GM18519 (cell line): ENCODE measurements around the gene OGDHL.
"Not testable (repeated sequence)": the region's sequence is repeated elsewhere in the genome, so short reads cannot be mapped to it uniquely, and the experiment has no call there.

ENCODE experiments used
- ATAC-seq: cut with Tn5 transposase; IDR thresholded peaks from one replicate; pipeline ENCODE4 v1.9.1; 2021; ENCODE audit warnings: mild to moderate bottlenecking, moderate library complexity; ENCODE audit not compliant: unreplicated experiment, low FRiP score

The OGDHL gene

GRCh38 chr10:49758249-49758930, 3.7 kb downstream of the OGDHL start:
- ATAC-seq = no peak

GRCh38 chr10:49756641-49757040, 5.5 kb downstream of the OGDHL start:
- no peak for ATAC-seq

GRCh38 chr10:49756031-49756430, 6.1 kb downstream of the OGDHL start:
- no peak for ATAC-seq

- ATAC-seq = not testable (repeated sequence)
Observed at GRCh38 chr10:49754951-49755350, 7.2 kb downstream of the OGDHL start.

GRCh38 chr10:49752584-49752983, 9.5 kb downstream of the OGDHL start:
- ATAC-seq = no peak

GRCh38 chr10:49751636-49752510, 10.2 kb downstream of the OGDHL start:
- ATAC-seq = no peak

- no peak for ATAC-seq
Observed at GRCh38 chr10:49751216-49751615, 10.9 kb downstream of the OGDHL start.

- ATAC-seq = no peak
Observed at GRCh38 chr10:49750546-49750945, 11.6 kb downstream of the OGDHL start.

GRCh38 chr10:49749556-49750491, 12.3 kb downstream of the OGDHL start:
- ATAC-seq = no peak

GRCh38 chr10:49749144-49749543, 13.0 kb downstream of the OGDHL start:
- ATAC-seq = no peak

GRCh38 chr10:49748006-49748405, 14.1 kb downstream of the OGDHL start:
- ATAC-seq = no peak

GRCh38 chr10:49747303-49747646, 14.8 kb downstream of the OGDHL start:
- no peak for ATAC-seq

GRCh38 chr10:49746626-49747302, 15.4 kb downstream of the OGDHL start:
- ATAC-seq = no peak

- no peak for ATAC-seq
Observed at GRCh38 chr10:49745756-49746155, 16.4 kb downstream of the OGDHL start.

- no peak for ATAC-seq
Observed at GRCh38 chr10:49744924-49745605, 17.1 kb downstream of the OGDHL start.

GRCh38 chr10:49744091-49744685, 17.9 kb downstream of the OGDHL start:
- no peak for ATAC-seq

- no peak for ATAC-seq
Observed at GRCh38 chr10:49743464-49744075, 18.6 kb downstream of the OGDHL start.

GRCh38 chr10:49742683-49743463, 19.2 kb downstream of the OGDHL start:
- ATAC-seq = no peak
